Epithelial cell of prostate (primary cell): Measurements from ENCODE around the gene GNL2.
A peak's percentile ranks its signal among the peaks of the same experiment; 100 is the strongest.
"Not testable (repeated sequence)": the region's sequence is repeated elsewhere in the genome, so short reads cannot be mapped to it uniquely, and the experiment has no call there.

ENCODE experiments used
- DNase-seq: peaks from one replicate; pipeline ENCODE4 v3.0.0-alpha.2; 2011; ENCODE audit warnings: low read depth, low spot score
- H3K27ac ChIP-seq: fragments of 450-650 bp; 2 replicates; pipeline ENCODE4 v1.5.1; 2017; ENCODE audit warnings: mild to moderate bottlenecking

GNL2 gene

GRCh38 chr1:37561133-37562132 lies 34.3 kb downstream of the GNL2 start:
- no peak overlapping the region for H3K27ac ChIP-seq
- DNase-seq = no peak

DNA sequence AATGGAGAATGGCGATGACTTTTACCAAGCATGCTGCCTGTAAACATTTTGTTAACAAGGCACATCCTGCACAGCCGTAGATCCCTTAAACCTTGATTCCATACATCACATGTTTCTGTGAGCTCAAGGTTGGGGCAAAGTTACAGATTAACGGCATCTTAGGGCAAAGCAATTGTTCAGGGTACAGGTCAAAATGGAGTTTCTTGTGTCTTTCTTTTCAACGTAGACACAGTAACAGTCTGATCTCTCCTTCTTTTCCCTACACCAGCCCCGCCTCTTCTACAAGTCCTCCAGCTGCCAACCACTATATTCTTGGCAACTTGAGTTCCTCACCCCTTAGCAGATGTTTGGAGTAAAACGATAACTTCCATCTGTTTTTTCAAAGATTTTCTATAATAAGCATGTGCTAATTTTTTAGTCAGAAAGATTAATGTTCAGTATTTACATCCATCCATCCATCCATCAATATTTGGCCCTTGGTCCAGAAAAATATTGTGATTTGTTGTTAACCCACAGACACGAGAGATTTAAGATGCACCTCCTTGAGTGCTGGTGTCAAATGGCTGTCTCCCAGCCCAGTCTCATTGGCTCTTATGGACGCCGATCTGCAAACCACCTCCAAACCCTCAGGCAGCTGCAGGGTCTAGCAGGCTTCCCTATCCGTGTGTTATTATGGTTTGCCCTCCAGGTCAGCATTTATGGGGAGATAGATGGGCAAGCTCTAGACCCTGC lies 35.2 kb downstream of the GNL2 start:
- no peak overlapping the region for H3K27ac ChIP-seq
- DNase-seq = no peak

- not testable (repeated sequence) for DNase-seq, H3K27ac ChIP-seq
Measured at GRCh38 chr1:37559957-37560379, 35.8 kb downstream of the GNL2 start.

GRCh38 chr1:37559080-37559479 lies 36.7 kb downstream of the GNL2 start:
- H3K27ac ChIP-seq = no peak overlapping the region
- DNase-seq = no peak

DNA sequence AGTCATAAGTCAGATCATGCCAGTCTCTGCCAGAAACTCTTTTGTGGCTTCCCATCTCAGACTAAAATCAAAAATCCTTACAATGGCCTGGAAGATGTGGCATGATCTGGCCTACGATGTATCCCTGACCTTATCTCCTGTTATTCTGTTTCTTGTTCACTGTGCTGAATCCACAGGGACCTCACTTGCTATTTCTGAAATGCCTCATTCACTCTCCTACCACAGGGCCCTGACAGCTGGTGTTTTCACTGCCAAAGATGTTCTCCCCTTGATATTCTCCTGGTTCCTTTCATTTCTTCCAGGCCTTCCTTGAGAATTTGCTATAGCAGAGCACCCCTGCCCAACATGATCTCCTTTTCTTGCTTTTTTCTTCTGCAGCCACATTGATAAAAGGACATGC lies 37.3 kb downstream of the GNL2 start:
- no peak overlapping the region for H3K27ac ChIP-seq
- no peak for DNase-seq

- no peak overlapping the region for H3K27ac ChIP-seq
- no peak for DNase-seq
Measured at GRCh38 chr1:37557402-37557801, 38.3 kb downstream of the GNL2 start.

DNA sequence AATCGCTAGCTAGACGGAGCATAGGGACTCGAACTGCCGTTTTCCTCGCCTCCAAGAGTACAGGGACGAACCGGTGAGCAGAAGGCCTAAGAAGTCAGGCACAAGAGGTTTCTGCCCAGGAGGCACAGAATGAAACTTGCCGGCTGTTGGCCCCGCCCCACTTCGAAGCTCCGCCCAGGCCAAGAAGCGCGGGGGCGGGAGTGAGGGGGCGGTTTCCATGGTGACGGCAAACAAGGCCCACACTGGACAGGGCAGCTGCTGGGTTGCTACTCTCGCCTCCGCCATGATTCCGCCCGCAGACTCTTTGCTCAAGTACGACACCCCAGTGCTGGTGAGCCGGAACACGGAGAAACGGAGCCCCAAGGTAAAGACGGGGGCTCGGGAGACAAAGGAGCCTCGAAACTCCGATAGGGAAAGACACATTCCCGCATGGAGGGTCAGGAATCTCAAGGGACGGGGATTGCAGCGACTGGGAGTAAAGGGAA lies 39.0 kb downstream of the GNL2 start, which contains the start of gene DNALI1:
TSS of gene DNALI1 (plus strand) at position 229 of the 485 bp plus-strand sequence. CDS start at position 284, 55 bp downstream.
- no peak within 1 kb of the TSS for H3K27ac ChIP-seq
- no peak for DNase-seq

- H3K27ac ChIP-seq = peak within 1 kb of the TSS; percentile 76
- DNase-seq = peak; percentile 64
Measured at GRCh38 chr1:37553927-37554808, 41.6 kb downstream of the GNL2 start, which contains the start of gene SNIP1. SNIP1 (minus strand) TSS chr1:37554293; CDS start chr1:37554229, 64 bp downstream.

DNA sequence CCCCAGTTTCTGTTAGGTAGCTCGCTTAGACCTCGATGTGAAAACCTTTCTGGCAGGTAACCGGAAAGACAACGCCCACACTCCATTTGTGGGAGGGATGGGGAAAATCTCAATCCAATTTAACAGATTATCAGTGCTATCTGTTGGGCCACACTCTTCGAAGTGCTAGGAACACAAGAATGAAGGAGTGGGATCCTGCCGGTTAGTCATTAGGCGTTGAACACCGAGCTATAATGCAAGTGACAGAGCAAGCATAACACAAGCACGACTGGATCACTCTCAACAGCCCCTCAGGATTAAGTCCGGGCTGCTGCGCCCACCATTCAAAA lies 42.2 kb downstream of the GNL2 start:
- no peak for DNase-seq

DNA sequence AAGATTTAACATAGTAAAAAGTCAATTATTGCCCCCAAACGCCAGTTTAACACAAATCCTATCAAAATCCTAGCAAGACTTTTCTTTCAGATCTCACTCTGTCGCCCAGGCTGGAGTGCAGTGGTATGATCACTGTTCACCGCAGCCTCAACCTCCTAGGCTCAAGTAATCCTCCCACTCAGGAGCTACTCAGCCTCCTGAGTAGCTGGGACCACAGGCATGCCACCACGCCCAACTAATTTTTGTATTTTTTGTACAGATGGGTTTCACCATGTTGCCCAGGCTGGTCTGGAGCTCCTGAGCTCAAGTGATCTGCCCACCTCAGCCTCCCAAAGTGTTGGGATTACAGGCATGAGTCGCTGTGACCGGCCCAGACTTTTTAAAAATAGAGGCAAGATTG lies 46.4 kb downstream of the GNL2 start:
- DNase-seq = no peak
- peak overlapping the region; percentile 12 for H3K27ac ChIP-seq

More for the DNA sequence above, 42.2 kb downstream of the GNL2 start:
- peak overlapping the region; percentile 76 for H3K27ac ChIP-seq

- no peak overlapping the region for H3K27ac ChIP-seq
- DNase-seq = no peak
Measured at GRCh38 chr1:37545019-37545418, 50.7 kb downstream of the GNL2 start.

- DNase-seq = no peak
- H3K27ac ChIP-seq = no peak overlapping the region
Measured at GRCh38 chr1:37544530-37544929, 51.2 kb downstream of the GNL2 start.

DNA sequence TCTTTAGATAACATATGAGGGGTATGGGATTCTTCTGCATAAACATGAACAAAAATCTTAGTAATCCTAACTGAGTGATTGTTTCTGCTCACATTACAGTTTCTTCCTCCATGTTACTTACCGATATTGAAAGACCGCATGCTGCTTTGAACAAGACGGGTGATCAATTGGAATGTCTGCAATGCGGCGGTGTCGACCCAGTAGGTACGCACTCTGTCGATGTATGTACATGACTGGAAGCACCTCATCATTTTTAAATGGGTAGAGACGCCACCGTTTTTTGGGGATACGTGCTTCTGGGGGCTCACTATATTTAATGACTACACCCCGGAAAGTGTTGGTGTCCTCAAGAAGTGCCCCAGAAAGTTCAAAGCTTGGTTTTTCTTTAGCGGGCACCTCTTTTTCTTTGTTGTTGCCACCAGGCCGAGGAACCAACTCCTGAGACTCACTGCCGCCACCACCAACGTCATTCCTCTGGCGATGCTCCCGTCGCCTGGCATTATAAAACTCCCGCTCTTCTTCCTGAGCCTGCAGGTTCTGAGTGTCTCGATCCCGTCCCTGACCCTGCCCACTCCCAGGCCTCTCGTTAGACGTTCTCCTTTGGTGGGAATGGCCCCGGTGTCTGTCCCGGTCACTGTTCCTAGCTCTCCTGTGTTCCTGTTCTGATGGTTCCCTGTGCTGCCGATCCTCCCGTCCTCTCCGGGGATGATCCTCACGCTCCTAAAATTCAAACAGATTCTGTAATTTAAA lies 55.5 kb downstream of the GNL2 start:
- no peak for DNase-seq
- H3K27ac ChIP-seq = no peak overlapping the region

GRCh38 chr1:37539154-37539553 lies 56.6 kb downstream of the GNL2 start:
- not testable (repeated sequence) for H3K27ac ChIP-seq, DNase-seq

DNA sequence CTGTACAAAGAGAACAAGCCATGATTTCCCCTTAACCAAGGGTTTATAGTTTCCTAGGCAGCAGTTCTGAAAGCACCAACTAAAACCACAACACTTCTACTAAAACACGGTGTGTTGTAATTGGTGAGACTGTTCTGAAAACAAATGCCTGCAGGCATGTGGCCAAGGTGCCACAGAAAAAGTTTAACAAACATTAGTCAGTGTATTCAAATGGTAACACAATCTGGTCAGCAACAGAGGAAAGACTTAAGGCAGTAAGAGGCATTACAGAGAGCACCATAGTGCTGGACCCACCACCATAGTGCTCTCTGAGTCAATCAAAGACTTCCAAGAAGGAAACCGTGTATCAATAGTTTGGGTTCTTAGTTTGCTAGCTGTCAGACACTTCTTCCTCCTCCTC lies 58.4 kb downstream of the GNL2 start:
- DNase-seq = peak; percentile 61
- H3K27ac ChIP-seq = peak overlapping the region; percentile 90

GRCh38 chr1:37533317-37534093 lies 62.2 kb downstream of the GNL2 start:
- no peak for DNase-seq
- peak overlapping the region; percentile 90 for H3K27ac ChIP-seq

GRCh38 chr1:37532418-37533156 lies 63.1 kb downstream of the GNL2 start:
- not testable (repeated sequence) for H3K27ac ChIP-seq, DNase-seq

DNA sequence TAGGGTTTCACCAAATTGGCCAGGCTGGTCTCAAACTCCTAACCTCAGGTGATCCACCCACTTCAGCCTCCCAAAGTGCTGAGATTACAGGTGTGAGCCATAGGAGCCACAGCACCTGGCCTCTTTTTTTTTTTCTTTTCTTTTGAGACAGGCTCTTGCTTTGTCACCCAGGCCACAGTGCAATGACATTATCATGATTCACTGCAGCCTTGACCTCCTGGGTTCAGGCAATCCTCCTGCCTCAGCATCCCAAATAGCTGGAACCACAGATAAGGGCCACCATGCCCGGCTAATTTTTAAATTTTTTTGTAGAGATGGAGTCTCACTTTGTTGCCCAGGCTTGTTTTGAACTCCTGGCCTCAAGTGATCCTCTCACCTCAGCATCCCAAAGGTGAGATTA lies 65.8 kb downstream of the GNL2 start:
- H3K27ac ChIP-seq, DNase-seq: not testable (repeated sequence)
